HG03521 (cell line): Measurements from ENCODE around the gene FBXL2.

Source experiments
- ATAC-seq: cut with Tn5 transposase; IDR thresholded peaks from one replicate; pipeline ENCODE4 v1.9.1; 2021; ENCODE audit warnings: mild to moderate bottlenecking, moderate library complexity; ENCODE audit not compliant: unreplicated experiment

FBXL2 gene, protein sequence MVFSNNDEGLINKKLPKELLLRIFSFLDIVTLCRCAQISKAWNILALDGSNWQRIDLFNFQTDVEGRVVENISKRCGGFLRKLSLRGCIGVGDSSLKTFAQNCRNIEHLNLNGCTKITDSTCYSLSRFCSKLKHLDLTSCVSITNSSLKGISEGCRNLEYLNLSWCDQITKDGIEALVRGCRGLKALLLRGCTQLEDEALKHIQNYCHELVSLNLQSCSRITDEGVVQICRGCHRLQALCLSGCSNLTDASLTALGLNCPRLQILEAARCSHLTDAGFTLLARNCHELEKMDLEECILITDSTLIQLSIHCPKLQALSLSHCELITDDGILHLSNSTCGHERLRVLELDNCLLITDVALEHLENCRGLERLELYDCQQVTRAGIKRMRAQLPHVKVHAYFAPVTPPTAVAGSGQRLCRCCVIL

DNA sequence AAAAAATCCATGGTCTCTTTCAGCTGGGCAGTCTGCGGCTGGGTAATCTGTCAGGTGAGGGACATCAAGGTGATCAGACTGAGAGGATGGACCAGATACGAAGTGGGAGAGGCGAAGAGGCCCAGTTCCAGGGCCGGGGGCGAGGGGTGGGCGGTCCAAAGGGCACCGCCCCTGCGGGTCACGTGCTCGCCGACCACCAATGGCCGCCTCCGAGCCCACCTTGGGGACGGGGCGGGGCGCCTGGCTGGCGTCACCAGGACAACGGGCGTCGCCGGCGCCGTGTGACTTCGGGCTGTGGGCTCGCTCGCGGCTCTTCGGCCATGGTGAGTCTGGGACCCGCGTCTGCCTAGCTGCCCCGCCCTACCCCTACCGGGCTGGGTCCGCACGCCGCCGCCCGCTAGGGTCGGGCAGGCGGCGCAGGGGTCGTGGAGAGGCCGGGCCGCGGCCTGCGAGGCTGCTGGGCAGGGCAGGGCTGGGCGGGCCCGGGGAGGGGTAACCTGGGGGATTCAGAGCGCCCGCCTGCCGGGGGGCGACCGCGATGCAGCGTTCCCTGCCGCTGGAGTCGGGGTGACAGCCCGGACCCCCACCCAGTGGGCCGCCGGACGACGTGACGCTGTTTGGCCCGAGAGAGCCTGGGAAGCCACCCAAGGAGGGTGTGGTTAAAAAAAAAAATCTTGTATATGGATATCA is at the start of gene FBXL2:
TSS of gene FBXL2 (plus strand) at position 250 of the 690 bp plus-strand sequence. CDS start at position 321, 71 bp downstream.
- ATAC-seq: peak; percentile 92

DNA sequence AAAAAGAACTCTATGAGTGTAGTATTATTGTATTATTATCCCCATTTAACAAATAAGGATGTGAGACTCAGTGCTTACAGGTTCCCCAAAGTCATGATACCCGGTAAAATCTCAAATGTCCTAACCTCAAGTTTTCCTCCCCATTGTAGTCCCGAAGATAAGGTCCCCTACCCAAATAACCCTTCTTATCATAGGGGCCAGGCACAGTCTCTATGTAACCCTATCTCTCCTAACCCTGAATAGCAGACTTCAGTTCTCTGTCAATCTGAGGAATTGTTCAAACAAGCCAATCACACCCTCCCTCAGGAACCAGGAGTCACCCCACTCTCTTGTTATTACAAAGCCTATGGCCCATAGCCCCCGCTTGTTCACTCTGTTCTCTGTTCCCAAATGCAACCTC is 48.2 kb upstream of the FBXL2 start:
- no peak for ATAC-seq

DNA sequence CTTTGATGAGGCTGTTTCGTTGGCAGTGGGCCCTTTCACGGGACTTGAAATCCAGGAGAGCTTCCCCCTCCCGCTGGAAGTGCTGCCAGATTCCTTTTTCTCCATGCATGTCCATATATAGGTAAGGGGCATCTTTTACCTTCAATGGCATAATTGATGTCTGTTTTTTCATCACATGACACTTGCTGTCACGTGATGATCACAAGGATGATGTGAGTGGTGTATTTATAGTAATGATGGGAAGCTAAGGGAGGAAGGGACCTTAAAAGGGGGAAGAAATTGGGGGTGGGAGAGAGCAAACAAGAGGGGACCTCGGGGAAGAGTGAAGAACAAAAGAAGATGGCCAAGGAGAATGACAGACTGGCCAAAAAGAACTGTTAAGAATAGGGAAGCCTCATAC is 47.3 kb upstream of the FBXL2 start:
- no peak for ATAC-seq

DNA sequence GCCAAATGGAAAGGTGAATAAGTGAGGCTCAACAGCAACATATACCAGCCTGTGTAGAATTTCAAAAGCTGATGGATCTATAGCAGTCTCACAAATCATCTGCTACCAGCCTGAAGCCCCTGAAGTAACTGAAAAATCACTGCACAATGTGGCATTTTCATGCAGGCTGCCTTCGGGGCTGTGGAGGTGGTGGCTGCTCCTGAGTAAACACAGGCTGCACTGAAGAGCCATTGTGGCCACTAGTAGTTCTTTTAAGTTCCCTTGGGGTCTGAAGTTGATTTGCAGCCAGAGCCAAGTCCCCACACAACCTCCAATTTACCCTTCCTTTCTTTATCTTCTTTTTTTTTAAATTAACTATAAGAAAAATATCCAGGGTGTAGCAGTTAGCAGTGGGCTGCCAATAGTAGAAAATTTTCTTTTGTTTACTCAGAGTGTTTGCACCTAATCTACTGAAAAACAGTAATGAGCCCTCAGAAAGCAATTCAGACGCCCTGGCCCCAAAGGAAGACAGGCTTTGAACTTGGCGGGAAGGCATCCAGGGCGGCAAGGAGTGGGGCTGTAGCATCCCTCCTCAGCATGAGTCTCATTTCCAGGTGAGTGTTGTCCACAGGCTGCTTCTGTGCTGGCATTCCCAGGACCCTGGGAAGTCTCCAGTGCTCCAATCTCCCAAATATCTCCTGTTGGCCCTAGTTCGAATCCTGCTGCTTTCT is 45.3 kb upstream of the FBXL2 start:
- ATAC-seq: no peak

DNA sequence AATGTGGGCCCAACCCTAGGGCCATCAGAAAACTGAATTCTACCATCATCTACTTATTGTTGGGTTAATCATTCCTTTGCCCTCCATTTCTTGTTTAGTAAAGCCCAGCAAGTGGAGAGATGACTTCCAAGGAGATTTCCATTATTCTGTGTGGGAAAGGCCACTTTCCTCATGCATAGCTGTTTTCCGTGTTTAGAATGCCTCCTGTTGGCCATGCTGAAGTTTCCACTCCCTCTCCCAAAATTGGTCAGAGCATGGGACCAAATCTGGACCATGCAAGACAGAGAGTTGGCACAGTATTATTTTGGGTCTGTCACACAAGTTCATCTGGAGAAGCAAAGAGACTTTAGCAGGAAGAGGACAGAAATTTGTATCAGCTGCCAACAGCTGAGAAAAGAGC is 43.4 kb upstream of the FBXL2 start:
- no peak for ATAC-seq

DNA sequence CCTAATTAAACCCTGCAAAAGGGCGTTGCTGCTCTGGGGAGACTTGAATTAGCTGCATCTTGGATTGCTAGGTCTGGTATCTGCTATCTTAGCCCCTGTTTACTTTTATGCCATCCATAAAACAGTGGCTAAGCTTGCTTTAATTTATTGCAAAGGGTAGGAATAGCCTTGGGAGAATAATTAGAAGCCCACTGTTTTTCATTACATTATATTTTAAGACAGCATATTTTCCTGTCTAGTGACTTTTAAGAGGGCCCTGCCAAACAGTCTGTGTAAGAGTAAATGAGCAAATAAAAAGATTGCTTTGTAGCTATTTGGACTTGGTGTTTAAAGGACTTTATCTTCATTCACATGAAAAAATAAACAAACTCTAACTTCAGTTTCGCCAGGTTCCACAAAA is 41.2 kb upstream of the FBXL2 start:
- ATAC-seq: no peak

DNA sequence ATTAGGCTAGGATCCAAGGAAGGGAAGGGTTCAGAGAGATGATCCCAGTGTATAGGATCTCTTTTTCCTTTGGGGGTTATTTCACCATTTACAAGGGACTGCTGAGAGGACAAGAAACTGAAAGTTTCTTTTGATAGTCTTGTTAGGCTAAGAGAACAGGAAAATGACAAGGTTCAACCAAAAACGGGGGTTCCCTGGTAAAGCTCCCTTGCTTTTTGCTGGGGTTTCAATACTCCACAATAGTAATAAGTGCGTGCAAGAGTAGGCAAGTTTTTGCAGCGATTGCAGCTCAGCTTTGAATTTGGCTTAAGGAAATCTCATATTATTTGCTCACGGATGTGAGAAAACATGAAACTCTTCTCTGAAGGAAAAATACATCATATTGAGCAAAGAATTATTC is 39.8 kb upstream of the FBXL2 start:
- ATAC-seq: no peak

DNA sequence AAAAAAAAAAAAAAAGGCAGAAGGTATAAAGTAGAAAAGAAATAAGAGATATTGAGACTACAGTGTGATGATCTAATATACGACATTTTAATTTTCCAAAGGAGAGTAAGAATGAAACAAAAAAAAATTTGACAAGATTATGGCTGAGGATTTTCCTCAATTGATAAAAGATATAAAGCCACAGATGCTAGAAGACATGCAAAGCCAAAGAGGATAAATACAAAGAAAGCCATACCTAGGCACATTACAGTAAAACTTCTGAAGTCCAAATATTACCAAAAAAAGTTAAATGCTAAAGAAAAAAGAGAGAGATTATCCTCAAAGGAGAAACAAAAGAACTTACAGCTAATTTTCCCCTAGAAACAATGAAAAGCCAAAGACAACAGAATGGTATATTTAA is 38.3 kb upstream of the FBXL2 start:
- no peak for ATAC-seq

DNA sequence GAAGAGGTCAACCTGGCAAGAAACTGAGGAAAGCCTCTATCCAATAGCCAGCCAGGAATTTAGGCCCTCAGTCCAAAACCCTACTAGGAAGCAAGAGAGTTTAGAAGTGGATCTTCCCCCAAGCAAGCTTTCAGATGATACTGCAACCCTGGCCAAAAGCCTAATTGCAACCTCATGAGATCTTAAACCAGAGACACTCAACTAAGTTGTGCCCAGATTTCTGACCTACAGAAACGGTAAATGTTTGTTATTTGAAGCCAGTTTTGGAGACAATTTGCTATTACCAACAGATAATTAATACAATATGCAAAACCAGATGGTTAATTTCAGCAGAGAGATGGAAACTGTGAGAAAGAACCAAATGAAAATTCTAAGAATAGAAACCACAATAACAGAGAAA is 37.0 kb upstream of the FBXL2 start:
- no peak for ATAC-seq

DNA sequence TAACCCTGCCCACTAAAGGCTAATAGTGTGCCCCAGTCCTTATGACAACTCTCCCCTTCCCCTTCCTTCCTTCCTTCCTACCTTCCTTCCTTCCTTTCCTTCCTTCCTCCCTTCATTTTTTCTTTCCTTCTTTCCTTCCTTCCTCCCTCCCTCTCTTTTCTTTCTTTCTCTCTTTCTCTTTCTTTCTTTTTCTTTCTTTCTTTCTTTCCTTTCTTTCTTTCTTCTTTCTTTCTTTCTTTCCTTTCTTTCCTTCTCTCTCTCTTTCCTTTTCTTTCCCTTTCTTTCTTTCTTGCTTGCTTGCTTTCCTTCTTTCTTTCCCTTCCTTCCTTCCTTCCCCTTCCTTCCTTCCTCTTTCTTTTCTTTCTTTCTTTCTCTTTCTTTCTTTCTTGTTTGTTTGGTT is 30.5 kb upstream of the FBXL2 start:
- no peak for ATAC-seq

DNA sequence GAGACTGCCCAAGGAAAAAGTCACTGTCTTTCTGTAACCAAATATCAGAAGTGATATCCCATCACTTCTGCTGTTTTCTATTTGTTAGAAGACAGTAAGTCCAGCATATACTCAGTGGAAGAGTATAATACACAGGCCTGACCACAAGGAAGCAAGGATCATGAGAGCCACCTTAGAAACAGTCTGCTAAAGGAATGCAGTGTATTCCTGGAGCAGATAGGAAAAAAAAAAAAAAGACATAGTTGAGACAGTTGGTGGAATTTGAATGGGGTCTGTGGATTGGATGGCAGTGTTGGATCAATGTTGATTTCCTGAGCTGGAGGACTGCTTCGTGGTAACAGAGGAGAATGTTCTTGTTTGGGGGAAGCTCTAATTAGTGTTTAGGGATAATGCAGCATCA is 26.5 kb upstream of the FBXL2 start:
- ATAC-seq: no peak

DNA sequence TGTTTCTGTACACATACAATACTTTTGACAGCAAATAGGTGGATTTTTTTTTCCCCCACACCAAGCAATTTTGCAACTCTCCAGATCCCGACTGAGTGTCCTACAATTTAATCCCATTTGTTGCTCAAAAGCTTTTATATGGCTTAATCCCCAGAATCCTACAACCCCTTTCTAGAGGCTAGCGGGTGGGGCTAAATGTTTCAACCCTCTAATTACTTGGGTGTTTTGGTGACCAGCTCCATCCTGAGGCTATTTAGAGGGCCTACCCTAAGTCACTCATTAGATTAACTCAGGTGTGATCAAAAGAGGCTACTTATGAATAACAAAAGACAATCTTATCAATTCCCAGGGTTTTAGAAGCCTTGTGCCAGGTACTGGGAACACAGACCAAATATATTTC is 21.0 kb upstream of the FBXL2 start:
- no peak for ATAC-seq

DNA sequence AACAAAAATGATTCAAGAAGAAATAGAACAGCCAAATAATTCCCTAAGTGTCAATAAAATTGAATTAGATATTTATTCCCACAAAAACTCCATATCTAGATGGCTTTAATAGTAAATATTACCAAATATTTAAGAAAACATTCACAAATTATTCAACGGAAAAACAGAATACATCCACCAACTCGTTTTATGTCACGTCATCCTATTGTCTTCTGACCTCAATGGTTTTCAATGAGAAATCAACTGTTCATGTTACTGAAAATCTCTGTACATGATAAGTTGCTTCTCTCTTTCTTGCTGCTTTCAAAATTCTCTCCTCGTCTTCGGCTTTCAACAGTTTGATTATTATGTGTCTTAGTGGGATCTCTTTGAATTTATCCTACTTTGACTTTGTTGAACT is 17.1 kb upstream of the FBXL2 start:
- no peak for ATAC-seq

DNA sequence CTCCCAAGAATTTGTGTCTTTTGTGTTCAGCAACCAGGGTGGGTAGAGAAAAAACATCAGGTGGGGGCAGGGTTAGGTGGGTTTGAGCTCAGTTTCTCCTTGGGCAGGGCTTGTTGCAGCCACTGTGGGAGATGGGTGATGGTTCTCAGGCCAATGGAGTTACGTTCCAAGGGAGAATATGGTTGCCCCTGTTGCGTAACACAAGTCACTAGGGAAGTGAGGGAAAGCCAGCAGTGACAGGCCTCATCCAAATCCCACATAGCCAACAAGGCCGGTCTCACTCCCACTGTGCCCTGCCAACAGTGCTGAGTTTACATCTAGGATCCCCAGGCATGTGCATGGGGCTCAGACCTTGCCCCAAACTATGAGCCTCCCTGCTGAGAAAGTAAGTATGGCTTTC is 7.9 kb upstream of the FBXL2 start:
- no peak for ATAC-seq

DNA sequence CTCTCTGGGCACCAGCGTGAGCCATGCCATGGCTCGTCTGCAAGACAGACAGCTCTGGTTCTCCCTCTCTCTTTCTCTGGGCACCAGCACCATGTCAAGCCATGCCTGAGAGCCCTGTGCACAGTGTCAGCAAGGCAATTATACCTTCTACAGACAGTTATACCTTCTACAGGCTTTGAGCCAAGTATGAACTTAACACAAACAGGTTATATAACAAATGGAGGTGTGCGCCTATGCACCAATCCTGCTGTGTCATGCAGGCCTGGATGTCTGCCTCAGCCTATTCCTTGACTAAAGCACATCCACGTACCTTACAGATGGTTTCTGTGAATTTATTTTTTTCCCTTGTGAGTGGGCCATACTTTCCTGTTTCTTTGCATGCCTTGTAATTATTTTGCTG is 5.9 kb upstream of the FBXL2 start:
- ATAC-seq: no peak

DNA sequence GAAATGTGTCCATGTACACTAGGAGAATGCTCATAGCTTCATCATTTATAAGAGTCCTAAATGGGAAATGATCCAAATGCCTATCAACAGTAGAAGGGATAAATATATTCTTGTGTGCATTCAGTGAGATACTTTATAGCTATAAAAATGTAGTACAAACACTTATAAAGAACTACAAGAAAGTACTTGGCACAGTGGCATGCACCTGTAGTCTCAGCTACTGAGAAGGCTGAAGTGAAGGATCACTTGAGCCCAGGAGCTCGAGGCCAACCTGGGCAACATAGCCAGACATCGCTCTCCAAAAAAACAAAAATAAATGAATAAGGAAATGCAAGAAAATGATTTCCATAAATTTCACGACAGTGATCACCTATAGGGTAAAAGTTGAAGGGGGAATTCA is 3.6 kb upstream of the FBXL2 start:
- ATAC-seq: no peak

DNA sequence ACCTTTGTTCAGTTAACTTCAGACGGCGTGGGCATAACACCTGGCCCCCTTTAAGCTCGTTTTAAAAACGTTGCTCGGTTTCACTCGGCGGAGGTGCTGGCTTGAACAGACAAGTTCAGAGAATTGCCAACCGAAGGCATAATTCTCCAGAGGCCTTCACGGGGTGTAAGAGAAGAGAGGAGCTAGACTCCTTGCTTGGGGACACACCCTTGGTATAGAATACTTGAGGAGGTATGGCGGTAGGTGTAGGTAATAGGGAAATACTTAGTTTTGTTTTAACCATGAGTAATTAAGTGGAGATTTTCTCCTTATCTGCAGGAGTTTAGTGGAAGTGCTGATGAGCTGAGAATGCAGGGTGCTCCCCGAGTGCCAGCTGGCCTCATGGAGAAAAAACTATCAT is 921 bp downstream of the FBXL2 start:
- no peak for ATAC-seq

DNA sequence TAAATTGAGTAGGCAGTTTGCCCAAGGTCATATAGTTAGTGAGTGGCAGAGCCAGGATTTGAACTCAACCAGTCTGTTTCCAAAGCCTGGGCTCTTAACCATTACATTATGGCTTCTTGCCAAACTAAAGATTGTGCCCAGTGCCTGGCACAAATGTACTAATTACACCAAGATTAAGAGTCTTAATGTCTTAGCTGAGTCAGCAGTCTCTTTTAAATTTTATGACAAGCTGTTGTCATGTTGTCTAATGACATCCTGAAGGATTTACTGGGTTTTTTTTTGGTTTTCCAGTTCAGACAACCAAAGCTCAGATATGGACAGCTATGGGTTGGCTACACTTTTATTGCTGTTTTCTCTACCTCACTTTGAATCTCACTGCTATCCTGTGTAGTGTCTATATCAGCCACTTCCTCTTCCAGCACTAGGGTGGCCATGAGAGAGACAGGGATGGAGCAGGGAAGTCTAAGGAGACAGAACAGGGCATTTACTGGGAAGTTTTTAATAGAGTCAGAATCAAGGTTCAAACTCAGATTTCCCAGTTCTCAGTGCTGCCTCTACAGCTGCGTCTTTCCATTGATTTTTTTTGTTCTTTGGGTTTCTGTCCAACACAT is 10.5 kb downstream of the FBXL2 start:
- ATAC-seq: no peak

DNA sequence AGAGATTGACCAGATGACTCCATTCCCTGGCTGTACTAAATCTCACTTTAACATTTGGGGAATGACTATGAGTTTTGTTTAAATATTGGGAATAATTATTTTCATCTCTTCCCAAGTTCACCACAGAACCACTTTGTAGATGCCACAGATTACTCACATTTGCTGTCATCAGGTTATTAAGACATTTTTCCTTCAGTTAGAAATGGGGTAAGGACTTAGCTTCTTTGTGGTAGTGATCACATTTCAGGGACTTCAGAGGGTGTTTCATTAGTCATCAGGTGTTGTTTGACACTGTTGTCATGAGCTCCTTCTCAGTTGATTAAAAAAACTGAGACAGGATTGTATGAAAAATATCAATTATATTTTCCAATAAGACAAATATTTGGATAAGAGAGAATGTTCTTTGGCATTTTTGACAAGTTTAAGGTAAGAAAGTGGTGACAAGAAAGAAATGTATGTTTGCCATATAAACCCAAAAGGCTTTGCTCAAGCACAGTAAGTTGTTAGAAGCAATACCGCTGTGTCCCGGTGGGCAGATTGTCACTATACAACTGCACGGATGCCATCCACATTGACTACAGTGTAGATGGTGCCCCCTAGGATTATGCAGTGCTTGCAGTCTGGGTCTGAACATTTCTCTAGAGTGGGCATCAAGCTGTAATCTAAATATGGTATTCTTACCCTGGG is 22.3 kb downstream of the FBXL2 start:
- no peak for ATAC-seq

DNA sequence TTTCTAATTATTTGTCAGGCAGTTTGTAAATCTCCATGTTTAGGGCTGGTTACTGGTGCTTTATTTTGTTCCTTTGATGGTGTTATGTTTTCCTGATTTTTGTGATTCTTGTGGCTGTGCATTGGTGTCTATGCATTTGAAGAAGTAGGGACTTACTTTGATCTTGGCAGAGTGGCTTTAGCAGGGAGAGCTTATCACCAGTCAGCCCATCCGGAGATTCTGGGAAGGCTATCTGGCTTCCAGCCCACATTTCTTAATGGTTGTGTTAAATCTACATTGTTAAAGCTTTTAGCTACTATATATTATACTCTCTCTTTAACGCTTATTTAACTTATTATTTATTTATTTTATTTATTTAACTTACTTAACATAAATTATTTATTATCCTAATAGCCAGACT is 35.1 kb downstream of the FBXL2 start:
- ATAC-seq: no peak

DNA sequence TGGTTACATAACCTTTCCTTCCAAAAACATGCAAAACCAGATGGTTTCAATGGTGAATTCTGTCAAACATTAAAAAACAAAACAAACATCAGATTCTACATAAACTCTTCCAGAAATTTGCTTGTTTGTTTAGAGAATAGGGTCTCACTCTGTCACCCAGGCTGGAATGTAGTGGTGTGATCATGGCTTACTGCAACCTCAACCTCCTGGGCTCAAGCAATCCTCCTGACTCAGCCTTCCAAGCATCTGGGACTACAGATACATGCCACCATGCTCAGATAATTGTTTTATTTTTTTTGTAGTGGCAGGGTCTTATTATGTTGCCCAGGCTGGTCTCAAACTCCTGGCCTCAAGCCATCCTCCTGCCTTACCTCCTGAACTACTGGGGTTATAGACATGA is 36.1 kb downstream of the FBXL2 start:
- no peak for ATAC-seq
